Measurements from ENCODE around the gene DSC1.

The DSC1 gene

DNA sequence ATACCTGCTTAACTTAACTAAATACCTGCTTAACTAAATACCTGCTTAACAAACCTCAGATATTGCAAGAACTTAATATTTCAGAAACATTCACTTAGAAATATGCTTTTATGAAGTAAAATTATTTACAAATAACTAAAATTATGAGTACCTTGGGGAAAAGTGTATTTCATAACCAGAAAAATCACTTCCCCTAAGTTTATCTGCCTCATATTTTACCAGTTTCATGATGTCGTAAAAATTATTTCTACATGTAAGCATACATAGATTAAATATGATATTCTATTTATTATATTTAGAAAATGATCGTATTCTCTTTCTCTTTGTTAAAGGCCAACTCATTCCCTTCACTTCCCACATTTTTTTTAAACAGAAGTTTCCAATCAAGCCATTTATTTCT is 41.5 kb upstream of the DSC1 start:
- no peak overlapping the region for H3K14ac ChIP-seq (ENCODE audit: low read length in 2 of 2)
- no peak overlapping the region for H4K8ac ChIP-seq (ENCODE audit: low read length)
- H3K79me1 ChIP-seq (replicated peaks; ENCODE audit: low read length, poor library complexity, severe bottlenecking), result no peaks in the 10 kb centered on the region
- no peaks in the 10 kb centered on the region for H3K9me3 ChIP-seq (ENCODE audit: control insufficient read depth, low read length)
- H3K4me1 ChIP-seq (ENCODE audit: control insufficient read depth, insufficient read depth, low read depth, low read length), result peaks cover 5% of the 10 kb centered on the region
- DNase-seq, result no peak
- no peaks in the 10 kb centered on the region for H3K36me3 ChIP-seq (ENCODE audit: control insufficient read depth in 1 of 2, insufficient read depth in 2 of 2, low read depth in 1 of 2, low read length in 2 of 2)
- no peak overlapping the region for H3K23ac ChIP-seq (ENCODE audit: low read length in 2 of 2)
- no peak overlapping the region for H4K91ac ChIP-seq (ENCODE audit: low read length)
- H2BK15ac ChIP-seq (ENCODE audit: low read depth, poor library complexity, severe bottlenecking), result no peak overlapping the region
- H2AFZ ChIP-seq (ENCODE audit: low read depth, low read length), result no peak overlapping the region
- no peak overlapping the region for H2AK5ac ChIP-seq (ENCODE audit: low read length, severe bottlenecking)
- H3K18ac ChIP-seq (ENCODE audit: low read depth in 1 of 2, low read length in 2 of 2), result no peak overlapping the region
- no peak overlapping the region for H3K9ac ChIP-seq (ENCODE audit: low read length)
- no peak overlapping the region for H3K4me3 ChIP-seq (ENCODE audit: insufficient read depth in 1 of 2, low read depth in 1 of 2, low read length in 2 of 2)
- no peak overlapping the region for H2BK120ac ChIP-seq (ENCODE audit: low read depth, low read length)
- no peak overlapping the region for H2BK5ac ChIP-seq (ENCODE audit: low read depth, low read length, poor library complexity, severe bottlenecking)
- H2BK12ac ChIP-seq (ENCODE audit: low read length in 2 of 2), result no peak overlapping the region
- no peak overlapping the region for H3K27ac ChIP-seq (ENCODE audit: low read length, poor library complexity, severe bottlenecking)
- H3K27me3 ChIP-seq (ENCODE audit: control insufficient read depth in 1 of 2, insufficient read depth in 1 of 2, low read length in 2 of 2), result no peaks in the 10 kb centered on the region
- WGBS, result no CpG with 5 or more reads among the region's 2 CpGs
- H3K4me2 ChIP-seq (ENCODE audit: low read length, poor library complexity, severe bottlenecking), result no peak overlapping the region
- no peak overlapping the region for H3K4ac ChIP-seq (ENCODE audit: low read depth in 1 of 2, low read length in 2 of 2)

DNA sequence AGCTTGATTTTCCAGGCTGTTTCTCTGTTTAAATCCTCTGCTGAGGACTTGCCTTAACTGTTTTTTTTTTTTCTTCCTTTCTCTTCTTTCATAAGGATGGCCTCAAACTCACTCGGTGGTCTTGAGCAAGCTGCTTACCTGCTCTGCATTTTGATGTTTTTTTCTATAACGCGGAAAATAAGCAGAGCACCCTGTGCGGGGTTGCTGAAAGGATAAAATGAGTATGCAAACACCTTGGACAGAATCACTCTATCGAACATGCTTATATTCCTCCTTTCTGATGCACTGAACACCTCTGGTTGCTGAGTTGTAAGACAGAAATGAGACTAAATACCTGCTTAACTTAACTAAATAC is 41.1 kb upstream of the DSC1 start:
- Histone ChIP-seq H4K8ac (ENCODE audit: low read length) (no peak overlapping the region), H3K18ac (ENCODE audit: low read depth in 1 of 2, low read length in 2 of 2) (no peak overlapping the region), H3K9ac (ENCODE audit: low read length) (no peak overlapping the region), H3K36me3 (ENCODE audit: control insufficient read depth in 1 of 2, insufficient read depth in 2 of 2, low read depth in 1 of 2, low read length in 2 of 2) (no peaks in the 10 kb centered on the region), H2BK5ac (ENCODE audit: low read depth, low read length, poor library complexity, severe bottlenecking) (no peak overlapping the region), H3K27me3 (ENCODE audit: control insufficient read depth in 1 of 2, insufficient read depth in 1 of 2, low read length in 2 of 2) (no peaks in the 10 kb centered on the region), H3K4me3 (ENCODE audit: insufficient read depth in 1 of 2, low read depth in 1 of 2, low read length in 2 of 2) (no peak overlapping the region), H2BK120ac (ENCODE audit: low read depth, low read length) (no peak overlapping the region), H2AFZ (ENCODE audit: low read depth, low read length) (no peak overlapping the region), H3K9me3 (ENCODE audit: control insufficient read depth, low read length) (no peaks in the 10 kb centered on the region), H3K4me1 (ENCODE audit: control insufficient read depth, insufficient read depth, low read depth, low read length) (peaks cover 5% of the 10 kb centered on the region), H3K14ac (ENCODE audit: low read length in 2 of 2) (no peak overlapping the region), H3K27ac (ENCODE audit: low read length, poor library complexity, severe bottlenecking) (no peak overlapping the region), H2BK12ac (ENCODE audit: low read length in 2 of 2) (no peak overlapping the region), H3K4ac (ENCODE audit: low read depth in 1 of 2, low read length in 2 of 2) (no peak overlapping the region), H2BK15ac (ENCODE audit: low read depth, poor library complexity, severe bottlenecking) (no peak overlapping the region), H2AK5ac (ENCODE audit: low read length, severe bottlenecking) (no peak overlapping the region), H3K79me1 (replicated peaks; ENCODE audit: low read length, poor library complexity, severe bottlenecking) (no peaks in the 10 kb centered on the region), H4K91ac (ENCODE audit: low read length) (no peak overlapping the region), H3K4me2 (ENCODE audit: low read length, poor library complexity, severe bottlenecking) (no peak overlapping the region), H3K23ac (ENCODE audit: low read length in 2 of 2) (no peak overlapping the region)
- 89% methylated on average over 5 of the region's 5 CpGs for WGBS
- no peak for DNase-seq

DNA sequence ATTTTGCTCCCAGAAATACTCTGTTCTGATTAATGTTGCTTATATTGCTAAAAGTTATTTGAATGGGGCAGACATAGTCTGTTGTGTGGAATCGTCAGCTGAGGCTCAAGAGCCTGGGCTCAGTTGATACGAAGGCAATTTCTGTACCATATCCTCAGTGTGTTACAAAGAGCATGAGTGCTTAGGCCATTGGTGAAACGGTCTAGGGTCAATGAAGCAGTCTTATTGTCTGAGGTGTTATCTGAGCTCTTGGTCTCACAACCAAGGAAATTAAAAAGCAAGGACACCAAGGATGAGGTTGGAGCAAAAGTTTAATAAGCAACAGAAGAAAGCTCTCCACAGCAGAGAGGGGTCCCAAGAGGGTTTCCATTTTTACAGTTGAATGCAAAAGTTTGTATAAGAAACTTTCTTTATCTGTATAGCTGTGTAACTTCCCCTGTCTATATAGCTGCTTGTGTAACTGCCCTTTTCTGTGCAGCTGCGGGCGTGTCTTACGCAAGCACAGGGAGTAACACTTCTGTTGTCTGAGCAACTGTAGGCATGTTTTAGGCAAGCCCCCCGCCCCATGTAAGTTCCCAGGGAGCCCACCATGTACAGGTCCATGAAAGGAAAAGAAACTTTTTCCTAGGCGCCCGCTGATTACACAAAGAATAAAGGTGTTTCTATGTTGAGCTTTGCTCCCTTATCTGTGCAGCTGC is 40.6 kb upstream of the DSC1 start:
- Histone ChIP-seq H3K27me3 (ENCODE audit: control insufficient read depth in 1 of 2, insufficient read depth in 1 of 2, low read length in 2 of 2) (no peaks in the 10 kb centered on the region), H2AFZ (ENCODE audit: low read depth, low read length) (no peak overlapping the region), H3K36me3 (ENCODE audit: control insufficient read depth in 1 of 2, insufficient read depth in 2 of 2, low read depth in 1 of 2, low read length in 2 of 2) (no peaks in the 10 kb centered on the region), H3K23ac (ENCODE audit: low read length in 2 of 2) (no peak overlapping the region), H3K4me2 (ENCODE audit: low read length, poor library complexity, severe bottlenecking) (no peak overlapping the region), H3K27ac (ENCODE audit: low read length, poor library complexity, severe bottlenecking) (no peak overlapping the region), H2BK120ac (ENCODE audit: low read depth, low read length) (no peak overlapping the region), H3K14ac (ENCODE audit: low read length in 2 of 2) (no peak overlapping the region), H4K91ac (ENCODE audit: low read length) (no peak overlapping the region), H2AK5ac (ENCODE audit: low read length, severe bottlenecking) (no peak overlapping the region), H3K9ac (ENCODE audit: low read length) (no peak overlapping the region), H3K79me1 (replicated peaks; ENCODE audit: low read length, poor library complexity, severe bottlenecking) (no peaks in the 10 kb centered on the region), H2BK5ac (ENCODE audit: low read depth, low read length, poor library complexity, severe bottlenecking) (no peak overlapping the region), H4K8ac (ENCODE audit: low read length) (no peak overlapping the region), H3K9me3 (ENCODE audit: control insufficient read depth, low read length) (no peaks in the 10 kb centered on the region), H3K4me1 (ENCODE audit: control insufficient read depth, insufficient read depth, low read depth, low read length) (peaks cover 5% of the 10 kb centered on the region), H2BK12ac (ENCODE audit: low read length in 2 of 2) (peak overlapping the region in 1 of 2 experiments; percentile 38), H2BK15ac (ENCODE audit: low read depth, poor library complexity, severe bottlenecking) (no peak overlapping the region), H3K18ac (ENCODE audit: low read depth in 1 of 2, low read length in 2 of 2) (no peak overlapping the region), H3K4ac (ENCODE audit: low read depth in 1 of 2, low read length in 2 of 2) (no peak overlapping the region), H3K4me3 (ENCODE audit: insufficient read depth in 1 of 2, low read depth in 1 of 2, low read length in 2 of 2) (no peak overlapping the region)
- peak; percentile 18 for DNase-seq
- WGBS, result 74% methylated on average over 9 of the region's 9 CpGs

DNA sequence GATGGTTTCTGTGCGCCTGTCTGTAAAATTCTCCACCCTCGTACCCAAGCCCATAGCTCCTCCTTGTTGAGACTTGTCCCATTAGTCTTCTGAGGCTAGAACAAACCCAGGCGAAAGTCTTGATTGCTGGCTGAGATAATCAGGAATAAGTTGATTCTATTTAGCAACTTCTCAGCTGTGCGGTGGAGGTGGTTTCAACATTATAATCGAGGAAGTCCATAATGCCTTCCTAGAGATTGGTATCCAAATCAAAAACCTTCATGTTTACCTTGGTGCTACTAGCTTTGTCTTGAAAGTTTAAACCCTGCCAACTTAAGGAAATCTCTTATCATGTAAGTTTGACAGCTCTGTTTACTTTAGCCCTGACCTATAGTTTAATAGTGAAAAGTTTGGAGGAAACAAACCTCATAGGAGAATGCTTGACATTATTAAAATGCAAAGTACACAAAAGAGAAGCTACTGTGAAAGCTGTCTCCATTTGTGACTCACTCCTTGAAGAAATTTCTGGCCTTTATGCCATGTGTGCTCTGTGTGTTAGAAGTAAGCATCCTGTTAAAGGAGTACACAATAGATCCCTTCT is 36.6 kb upstream of the DSC1 start:
- Histone ChIP-seq H4K91ac (ENCODE audit: low read length) (no peak overlapping the region), H3K9me3 (ENCODE audit: control insufficient read depth, low read length) (no peaks in the 10 kb centered on the region), H2AK5ac (ENCODE audit: low read length, severe bottlenecking) (no peak overlapping the region), H3K27me3 (ENCODE audit: control insufficient read depth in 1 of 2, insufficient read depth in 1 of 2, low read length in 2 of 2) (no peaks in the 10 kb centered on the region), H3K14ac (ENCODE audit: low read length in 2 of 2) (no peak overlapping the region), H2BK120ac (ENCODE audit: low read depth, low read length) (no peak overlapping the region), H3K9ac (ENCODE audit: low read length) (no peak overlapping the region), H3K4me3 (ENCODE audit: insufficient read depth in 1 of 2, low read depth in 1 of 2, low read length in 2 of 2) (no peak overlapping the region), H3K4me2 (ENCODE audit: low read length, poor library complexity, severe bottlenecking) (no peak overlapping the region), H2BK12ac (ENCODE audit: low read length in 2 of 2) (no peak overlapping the region), H2BK5ac (ENCODE audit: low read depth, low read length, poor library complexity, severe bottlenecking) (no peak overlapping the region), H3K23ac (ENCODE audit: low read length in 2 of 2) (no peak overlapping the region), H3K27ac (ENCODE audit: low read length, poor library complexity, severe bottlenecking) (no peak overlapping the region), H4K8ac (ENCODE audit: low read length) (no peak overlapping the region), H3K79me1 (replicated peaks; ENCODE audit: low read length, poor library complexity, severe bottlenecking) (no peaks in the 10 kb centered on the region), H2BK15ac (ENCODE audit: low read depth, poor library complexity, severe bottlenecking) (no peak overlapping the region), H3K4ac (ENCODE audit: low read depth in 1 of 2, low read length in 2 of 2) (no peak overlapping the region), H3K18ac (ENCODE audit: low read depth in 1 of 2, low read length in 2 of 2) (no peak overlapping the region), H3K4me1 (ENCODE audit: control insufficient read depth, insufficient read depth, low read depth, low read length) (no peaks in the 10 kb centered on the region), H3K36me3 (ENCODE audit: control insufficient read depth in 1 of 2, insufficient read depth in 2 of 2, low read depth in 1 of 2, low read length in 2 of 2) (no peaks in the 10 kb centered on the region), H2AFZ (ENCODE audit: low read depth, low read length) (no peak overlapping the region)
- peak; percentile 6 for DNase-seq
- WGBS, result 82% methylated on average over 5 of the region's 5 CpGs

Measured in mesenchymal stem cell (in vitro differentiated cells and primary cell).